Neural crest cell (in vitro differentiated cells): ENCODE results near the gene ELK3. TPM values are rescaled to one million over a fixed set of nuclear protein-coding genes. Genes with fewer than 3 reads are reported as not detected.
"Not testable (repeated sequence)": the region's sequence is repeated elsewhere in the genome, so short reads cannot be mapped to it uniquely, and the experiment has no call there.

ENCODE experiments used
- DNase-seq: peaks from one replicate; pipeline ENCODE4 v3.0.0; 2021; ENCODE audit warnings: low read depth, mixed read lengths, low spot score
- H3K27ac Mint-ChIP-seq: one replicate; pipeline ENCODE4 v1.8.0; 2021; ENCODE audit warnings: mild to moderate bottlenecking, mixed read lengths; ENCODE audit not compliant: unreplicated experiment
- H3K27me3 Mint-ChIP-seq: 2 replicates; pipeline ENCODE4 v1.8.0; 2021; ENCODE audit warnings: low read depth, mild to moderate bottlenecking, mixed read lengths
- H3K36me3 Mint-ChIP-seq: 2 replicates; pipeline ENCODE4 v1.8.0; 2021; ENCODE audit warnings: low read depth, mild to moderate bottlenecking, mixed read lengths
- H3K4me1 Mint-ChIP-seq: 2 replicates; pipeline ENCODE4 v1.8.0; 2021; ENCODE audit warnings: mixed read lengths
- H3K4me3 Mint-ChIP-seq: one replicate; pipeline ENCODE4 v1.8.0; 2021; ENCODE audit warnings: mild to moderate bottlenecking, mixed read lengths
- H3K9me3 Mint-ChIP-seq: 2 replicates; pipeline ENCODE4 v1.8.0; 2021; ENCODE audit warnings: mixed read lengths
- CTCF ChIP-seq: fragments of 200-600 bp; sonication (generic); conservative IDR thresholded peaks from 2 replicates; pipeline ENCODE4 v1.5.0; 2021; ENCODE audit warnings: antibody characterized with exemption, mild to moderate bottlenecking
- total RNA-seq: library from RNA; stranded (reverse); gene quantifications from 2 replicates; pipeline ENCODE4 v1.2.1, GENCODE V29; 2021

ELK3 gene
- total RNA-seq, 1 donor from 2014 or later = 19.0 TPM

- H3K9me3 Mint-ChIP-seq = no peaks in the 10 kb centered on the region
These were observed 117.0 kb downstream of the ELK3 start for GRCh38 chr12:96311191-96311590.

GRCh38 chr12:96313606-96314005 is 119.4 kb downstream of the ELK3 start:
- peaks cover 6% of the 10 kb centered on the region for H3K4me1 Mint-ChIP-seq

More at GRCh38 chr12:96311191-96311590, 117.0 kb downstream of the ELK3 start:
- TF ChIP-seq CTCF = no peak
- H3K27me3 Mint-ChIP-seq = no peaks in the 10 kb centered on the region
- no peak overlapping the region for H3K4me3 Mint-ChIP-seq
- H3K36me3 Mint-ChIP-seq = peaks cover 5% of the 10 kb centered on the region
- no peak for DNase-seq
- H3K27ac Mint-ChIP-seq = no peak overlapping the region
- H3K4me1 Mint-ChIP-seq = peaks cover 6% of the 10 kb centered on the region

GRCh38 chr12:96314723-96315122 is 120.5 kb downstream of the ELK3 start:
- H3K27ac Mint-ChIP-seq = no peak overlapping the region
- H3K4me1 Mint-ChIP-seq = peaks cover 6% of the 10 kb centered on the region
- no peak for DNase-seq
- H3K36me3 Mint-ChIP-seq = peaks cover 7% of the 10 kb centered on the region
- no peak for TF ChIP-seq CTCF
- no peaks in the 10 kb centered on the region for H3K9me3 Mint-ChIP-seq
- H3K27me3 Mint-ChIP-seq = no peaks in the 10 kb centered on the region
- peak overlapping the region; percentile 38 for H3K4me3 Mint-ChIP-seq

More at GRCh38 chr12:96313606-96314005, 119.4 kb downstream of the ELK3 start:
- H3K4me3 Mint-ChIP-seq = no peak overlapping the region
- H3K27me3 Mint-ChIP-seq = no peaks in the 10 kb centered on the region
- H3K9me3 Mint-ChIP-seq = no peaks in the 10 kb centered on the region
- no peak for DNase-seq
- peaks cover 7% of the 10 kb centered on the region for H3K36me3 Mint-ChIP-seq
- H3K27ac Mint-ChIP-seq = no peak overlapping the region
- no peak for TF ChIP-seq CTCF

- not testable (repeated sequence) for H3K4me1 Mint-ChIP-seq, H3K36me3 Mint-ChIP-seq, H3K9me3 Mint-ChIP-seq, H3K27me3 Mint-ChIP-seq
- peak overlapping the region; percentile 96 for H3K4me3 Mint-ChIP-seq
- peak; percentile 22 for TF ChIP-seq CTCF
- peak; percentile 3 for DNase-seq
- H3K27ac Mint-ChIP-seq = peak overlapping the region; percentile 99
These were observed 121.7 kb downstream of the ELK3 start for GRCh38 chr12:96315741-96316481.

GRCh38 chr12:96317801-96318200 is 123.6 kb downstream of the ELK3 start:
- not testable (repeated sequence) for H3K27ac Mint-ChIP-seq, H3K4me1 Mint-ChIP-seq, H3K4me3 Mint-ChIP-seq, H3K9me3 Mint-ChIP-seq, H3K27me3 Mint-ChIP-seq, DNase-seq
- peaks cover 16% of the 10 kb centered on the region for H3K36me3 Mint-ChIP-seq

Other genes with a start within 250 kb of the ELK3 start
- gene HAL, start 198.0 kb upstream of the ELK3 start, total RNA-seq = 0.25 and 0.65 TPM in 2 replicates
- 85.5 and 91.7 TPM in 2 replicates for gene LTA4H, start 158.8 kb upstream of the ELK3 start, total RNA-seq
- gene CDK17, start 206.1 kb downstream of the ELK3 start, total RNA-seq = 32.8 and 33.4 TPM in 2 replicates